Transverse colon (tissue), 4 donors: ENCODE measurements around the gene FAM219A.

Source experiments
- CTCF ChIP-seq, 5 experiments: fragments of 200-600 bp in 3 of 5; fragments of 450-650 bp in 2 of 5; sonication (generic) in 3 of 5; IDR thresholded peaks; 1 replicate in 2 of 5; 2 replicates in 3 of 5; pipeline ENCODE4 v1.5.1; 2016 to 2017; ENCODE audit warnings: antibody characterized with exemption in 5 of 5, inconsistent platforms in 3 of 5, mild to moderate bottlenecking in 2 of 5, moderate library complexity in 1 of 5
- EP300 ChIP-seq: sonication (generic); formaldehyde crosslinking; IDR thresholded peaks from one replicate; pipeline ENCODE4 v1.6.1; 2017; ENCODE audit warnings: antibody characterized with exemption, low read depth
- POLR2A ChIP-seq: fragments of 450-650 bp; IDR thresholded peaks from one replicate; pipeline ENCODE4 v1.6.1; 2016; ENCODE audit warnings: antibody characterized with exemption, mild to moderate bottlenecking, moderate library complexity
- POLR2AphosphoS5 ChIP-seq, 3 donors: sonication (generic); formaldehyde crosslinking; IDR thresholded peaks; one replicate each; pipeline ENCODE4 v1.6.1; 2016; ENCODE audit warnings: antibody characterized with exemption in 3 of 3

DNA sequence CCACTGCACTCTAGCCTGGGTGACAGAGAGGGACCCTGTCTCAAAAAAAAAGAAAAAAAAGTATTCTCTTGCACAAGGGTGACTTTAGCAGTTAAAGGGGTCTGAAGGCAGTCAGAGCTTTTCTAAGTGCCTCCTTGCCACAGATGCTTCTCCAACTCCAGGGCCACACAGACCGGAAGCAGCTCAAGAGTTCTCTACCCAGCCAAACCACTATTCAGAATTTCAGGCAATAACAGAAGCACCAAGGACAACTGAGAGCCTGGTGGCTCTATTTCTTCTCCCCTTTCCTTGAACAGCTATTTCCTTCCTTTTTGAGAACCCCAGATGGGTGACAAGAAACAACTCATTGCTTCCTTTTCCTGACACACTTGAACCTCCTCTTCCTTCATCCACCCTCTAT lies 2.2 kb downstream of the FAM219A start:
- no peak for TF ChIP-seq CTCF (IDR thresholded peaks at IDR 0.05)
- TF ChIP-seq POLR2A = no peak
- no peak for TF ChIP-seq POLR2AphosphoS5 (IDR thresholded peaks at IDR 0.05)
- TF ChIP-seq EP300 = no peak
